GM19099 (cell line): ENCODE results near the gene DOCK8.

Experiments used
- POLR2A ChIP-seq: IDR thresholded peaks from 3 replicates; pipeline ENCODE4 v1.6.1; 2011; ENCODE audit warnings: low read depth; ENCODE audit not compliant: insufficient read length; ENCODE audit errors: extremely low read depth

The DOCK8 gene

GRCh38 chr9:392077-392804 is 177.6 kb downstream of the DOCK8 start:
- no peak for TF ChIP-seq POLR2A

- TF ChIP-seq POLR2A: no peak
Observed at GRCh38 chr9:394347-395052, 179.8 kb downstream of the DOCK8 start.

- no peak for TF ChIP-seq POLR2A
Observed at GRCh38 chr9:396396-396795, 181.7 kb downstream of the DOCK8 start.

GRCh38 chr9:398085-398484 is 183.4 kb downstream of the DOCK8 start:
- no peak for TF ChIP-seq POLR2A

GRCh38 chr9:401223-401622 is 186.6 kb downstream of the DOCK8 start:
- no peak for TF ChIP-seq POLR2A

- TF ChIP-seq POLR2A: no peak
Observed at GRCh38 chr9:404234-404633, 189.6 kb downstream of the DOCK8 start.

GRCh38 chr9:405341-405740 is 190.7 kb downstream of the DOCK8 start:
- TF ChIP-seq POLR2A: no peak

- no peak for TF ChIP-seq POLR2A
Observed at GRCh38 chr9:406886-407654, 192.4 kb downstream of the DOCK8 start.

GRCh38 chr9:414595-414994 is 199.9 kb downstream of the DOCK8 start:
- TF ChIP-seq POLR2A: no peak

- TF ChIP-seq POLR2A: no peak
Observed at GRCh38 chr9:419571-420171, 205.0 kb downstream of the DOCK8 start.

GRCh38 chr9:421896-422295 is 207.2 kb downstream of the DOCK8 start:
- TF ChIP-seq POLR2A: no peak

GRCh38 chr9:426264-426663 is 211.6 kb downstream of the DOCK8 start:
- TF ChIP-seq POLR2A: no peak

- no peak for TF ChIP-seq POLR2A
Observed at GRCh38 chr9:426976-427375, 212.3 kb downstream of the DOCK8 start.

- no peak for TF ChIP-seq POLR2A
Observed at GRCh38 chr9:431701-432100, 217.0 kb downstream of the DOCK8 start.

GRCh38 chr9:436482-436881 is 221.8 kb downstream of the DOCK8 start:
- TF ChIP-seq POLR2A: no peak
